ENCODE results near the gene TAF11L2.
"Not testable (repeated sequence)": the region's sequence is repeated elsewhere in the genome, so short reads cannot be mapped to it uniquely, and the experiment has no call there.

The TAF11L2 gene

GRCh38 chr5:17528369-17528768, 30.3 kb downstream of the TAF11L2 start, which contains the start of gene TAF11L6:
Gene TAF11L6, plus strand, starts transcription at chr5:17528669.
- DNase-seq = not testable (repeated sequence)
